ENCODE data around the gene MEST.

DNA sequence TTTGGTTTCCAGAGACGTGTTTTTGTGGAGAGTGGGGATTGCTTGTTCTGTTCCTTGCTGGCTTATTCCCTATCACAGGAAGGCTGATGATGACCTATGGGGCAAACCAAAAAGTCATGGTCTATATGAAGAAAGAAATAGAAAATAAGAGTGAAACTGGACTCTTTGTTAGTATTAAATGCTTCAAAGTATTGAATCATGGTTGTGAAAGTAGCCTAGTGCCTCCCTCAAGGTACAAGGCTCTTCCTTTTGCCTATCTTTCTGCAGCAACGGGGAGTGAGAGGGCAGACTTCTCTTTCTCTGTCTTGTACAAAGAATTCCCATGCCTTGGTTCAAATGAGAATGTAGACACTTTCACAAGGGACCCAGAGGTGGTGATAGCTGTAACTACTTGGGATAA, 9.0 kb downstream of the MEST start:
- no peak for TF ChIP-seq RAD21 (IDR thresholded peaks at IDR 0.05; ENCODE audit: low read depth)
- TF ChIP-seq, protein P1, sequence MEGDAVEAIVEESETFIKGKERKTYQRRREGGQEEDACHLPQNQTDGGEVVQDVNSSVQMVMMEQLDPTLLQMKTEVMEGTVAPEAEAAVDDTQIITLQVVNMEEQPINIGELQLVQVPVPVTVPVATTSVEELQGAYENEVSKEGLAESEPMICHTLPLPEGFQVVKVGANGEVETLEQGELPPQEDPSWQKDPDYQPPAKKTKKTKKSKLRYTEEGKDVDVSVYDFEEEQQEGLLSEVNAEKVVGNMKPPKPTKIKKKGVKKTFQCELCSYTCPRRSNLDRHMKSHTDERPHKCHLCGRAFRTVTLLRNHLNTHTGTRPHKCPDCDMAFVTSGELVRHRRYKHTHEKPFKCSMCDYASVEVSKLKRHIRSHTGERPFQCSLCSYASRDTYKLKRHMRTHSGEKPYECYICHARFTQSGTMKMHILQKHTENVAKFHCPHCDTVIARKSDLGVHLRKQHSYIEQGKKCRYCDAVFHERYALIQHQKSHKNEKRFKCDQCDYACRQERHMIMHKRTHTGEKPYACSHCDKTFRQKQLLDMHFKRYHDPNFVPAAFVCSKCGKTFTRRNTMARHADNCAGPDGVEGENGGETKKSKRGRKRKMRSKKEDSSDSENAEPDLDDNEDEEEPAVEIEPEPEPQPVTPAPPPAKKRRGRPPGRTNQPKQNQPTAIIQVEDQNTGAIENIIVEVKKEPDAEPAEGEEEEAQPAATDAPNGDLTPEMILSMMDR (IDR thresholded peaks at IDR 0.05 in 2 of 3, conservative IDR thresholded peaks at IDR 0.05 in 1 of 3; ENCODE audit: borderline replicate concordance in 1 of 3, insufficient read depth in 1 of 3, low read depth in 2 of 3, low read length in 2 of 3), result no peak
- no peak for TF ChIP-seq JUND (IDR thresholded peaks at IDR 0.05)

All from HCT116 (cell line).